Fibroblast of the aortic adventitia (primary cell): ENCODE data around the gene SVBP. TPM values are rescaled to one million over a fixed set of nuclear protein-coding genes. Genes with fewer than 3 reads are reported as not detected.

ENCODE experiments used
- DNase-seq: peaks from one replicate; pipeline ENCODE4 v3.0.0-alpha.2; 2010; ENCODE audit warnings: low read depth
- H3K4me3 ChIP-seq: 2 replicates; pipeline ENCODE4 v1.5.1; 2011; ENCODE audit warnings: low read depth, mild to moderate bottlenecking, control low read depth, low read length, moderate library complexity
- CTCF ChIP-seq: IDR thresholded peaks from 2 replicates; pipeline ENCODE4 v1.5.1; 2011; ENCODE audit warnings: mild to moderate bottlenecking, low read length, control low read depth, inconsistent platforms; ENCODE audit not compliant: insufficient read depth
- total RNA-seq: library from RNA; depleted of rRNA; stranded (reverse); fragments of >200 nt; gene quantifications from 2 replicates; pipeline ENCODE4 v1.2.3, GENCODE V29; 2012; ENCODE audit warnings: low replicate concordance

SVBP gene
- total RNA-seq, 1 donor, result 18.9 TPM

- TF ChIP-seq CTCF, result no peak
- DNase-seq, result no peak
- no peak overlapping the region for H3K4me3 ChIP-seq
Measured at GRCh38 chr1:42841010-42841409, 23.8 kb upstream of the SVBP start.

- no peak for TF ChIP-seq CTCF
- no peak for DNase-seq
- no peak overlapping the region for H3K4me3 ChIP-seq
Measured at GRCh38 chr1:42838482-42839190, 21.4 kb upstream of the SVBP start.

GRCh38 chr1:42837709-42838108 lies 20.5 kb upstream of the SVBP start:
- DNase-seq, result no peak
- no peak overlapping the region for H3K4me3 ChIP-seq
- no peak for TF ChIP-seq CTCF

GRCh38 chr1:42835422-42835821 lies 18.2 kb upstream of the SVBP start:
- no peak for DNase-seq
- H3K4me3 ChIP-seq, result no peak overlapping the region
- TF ChIP-seq CTCF, result no peak

GRCh38 chr1:42834803-42835202 lies 17.6 kb upstream of the SVBP start:
- DNase-seq, result no peak
- H3K4me3 ChIP-seq, result no peak overlapping the region
- no peak for TF ChIP-seq CTCF

GRCh38 chr1:42833981-42834380 lies 16.8 kb upstream of the SVBP start:
- no peak for TF ChIP-seq CTCF
- H3K4me3 ChIP-seq, result no peak overlapping the region
- no peak for DNase-seq
